ENCODE results near the gene STK32B.

The STK32B gene

GRCh38 chr4:5455003-5455585 is 403.8 kb downstream of the STK32B start:
- Histone ChIP-seq H3K27me3 (ENCODE audit: control insufficient read depth in 1 of 2, insufficient read depth in 2 of 2, low read length in 2 of 2) (no peaks in the 10 kb centered on the region), H3K4me1 (ENCODE audit: control insufficient read depth in 1 of 2, insufficient read depth in 2 of 2, low read length in 2 of 2) (no peaks in the 10 kb centered on the region)

GRCh38 chr4:5456296-5456845 is 405.1 kb downstream of the STK32B start:
- H3K9ac ChIP-seq (ENCODE audit: low read depth in 1 of 2, low read length in 2 of 2) = no peak overlapping the region
- H3K4me1 ChIP-seq (ENCODE audit: control insufficient read depth in 1 of 2, insufficient read depth in 2 of 2, low read length in 2 of 2) = no peaks in the 10 kb centered on the region

More at GRCh38 chr4:5455003-5455585, 403.8 kb downstream of the STK32B start:
- H3K4me3 ChIP-seq (ENCODE audit: low read depth in 1 of 2, low read length in 2 of 2) = no peak overlapping the region
- H3K9ac ChIP-seq (ENCODE audit: low read depth in 1 of 2, low read length in 2 of 2) = no peak overlapping the region
- no peak overlapping the region for H3K27ac ChIP-seq (ENCODE audit: low read depth, low read length)
- H3K36me3 ChIP-seq (ENCODE audit: control insufficient read depth in 1 of 2, insufficient read depth in 2 of 2, low read length in 2 of 2) = no peaks in the 10 kb centered on the region
- H3K9me3 ChIP-seq (ENCODE audit: control insufficient read depth in 1 of 2, low read length in 2 of 2) = no peaks in the 10 kb centered on the region

DNA sequence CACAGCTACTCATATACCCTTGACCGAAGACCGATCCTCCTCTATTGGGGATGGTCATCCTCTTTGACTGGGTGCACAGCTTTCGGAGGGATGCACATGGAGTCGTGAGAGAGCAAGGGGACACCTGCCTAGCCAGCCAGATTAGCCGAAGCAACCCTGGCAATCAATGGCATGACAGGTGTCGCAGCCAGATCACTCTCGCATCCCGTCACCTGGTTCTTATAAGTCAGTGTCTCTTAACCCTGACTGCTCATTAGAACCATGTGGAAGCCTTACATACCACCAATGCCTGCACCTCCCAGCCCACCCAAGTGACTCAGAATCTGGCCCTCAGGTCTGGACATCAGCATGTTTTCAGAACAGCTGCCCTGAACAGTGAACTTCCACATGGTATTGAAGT is 407.4 kb downstream of the STK32B start:
- Histone ChIP-seq H3K4me3 (ENCODE audit: low read depth in 1 of 2, low read length in 2 of 2) (no peak overlapping the region), H3K9me3 (ENCODE audit: control insufficient read depth in 1 of 2, low read length in 2 of 2) (no peaks in the 10 kb centered on the region), H3K27me3 (ENCODE audit: control insufficient read depth in 1 of 2, insufficient read depth in 2 of 2, low read length in 2 of 2) (no peaks in the 10 kb centered on the region), H3K27ac (ENCODE audit: low read depth, low read length) (no peak overlapping the region), H3K9ac (ENCODE audit: low read depth in 1 of 2, low read length in 2 of 2) (no peak overlapping the region), H3K4me1 (ENCODE audit: control insufficient read depth in 1 of 2, insufficient read depth in 2 of 2, low read length in 2 of 2) (no peaks in the 10 kb centered on the region), H3K36me3 (ENCODE audit: control insufficient read depth in 1 of 2, insufficient read depth in 2 of 2, low read length in 2 of 2) (no peaks in the 10 kb centered on the region)

More at GRCh38 chr4:5456296-5456845, 405.1 kb downstream of the STK32B start:
- Histone ChIP-seq H3K27me3 (ENCODE audit: control insufficient read depth in 1 of 2, insufficient read depth in 2 of 2, low read length in 2 of 2) (no peaks in the 10 kb centered on the region), H3K4me3 (ENCODE audit: low read depth in 1 of 2, low read length in 2 of 2) (no peak overlapping the region), H3K27ac (ENCODE audit: low read depth, low read length) (no peak overlapping the region), H3K36me3 (ENCODE audit: control insufficient read depth in 1 of 2, insufficient read depth in 2 of 2, low read length in 2 of 2) (no peaks in the 10 kb centered on the region), H3K9me3 (ENCODE audit: control insufficient read depth in 1 of 2, low read length in 2 of 2) (no peaks in the 10 kb centered on the region)

DNA sequence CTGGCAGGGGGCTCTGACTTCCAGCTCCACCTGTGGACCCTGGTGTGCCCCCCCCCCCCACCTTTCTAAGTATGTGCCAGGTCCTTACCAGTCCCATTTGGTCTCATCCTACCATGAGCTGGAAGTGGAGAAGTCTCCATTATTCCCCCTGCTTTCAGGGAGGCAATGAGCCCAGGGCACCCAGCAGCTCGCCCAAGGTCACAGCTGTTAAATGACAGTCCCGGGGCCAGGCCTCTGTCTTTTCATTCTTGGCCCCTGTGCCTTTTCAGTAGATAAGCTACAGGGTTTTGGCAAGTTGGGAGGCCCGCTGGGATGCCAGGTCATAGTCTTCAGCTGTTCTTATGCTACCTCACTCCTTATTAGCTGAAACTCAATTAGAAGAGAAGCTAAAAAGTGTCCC is 408.0 kb downstream of the STK32B start:
- no peaks in the 10 kb centered on the region for H3K36me3 ChIP-seq (ENCODE audit: control insufficient read depth in 1 of 2, insufficient read depth in 2 of 2, low read length in 2 of 2)
- H3K4me3 ChIP-seq (ENCODE audit: low read depth in 1 of 2, low read length in 2 of 2) = no peak overlapping the region
- H3K4me1 ChIP-seq (ENCODE audit: control insufficient read depth in 1 of 2, insufficient read depth in 2 of 2, low read length in 2 of 2) = no peaks in the 10 kb centered on the region
- H3K27ac ChIP-seq (ENCODE audit: low read depth, low read length) = no peak overlapping the region
- no peaks in the 10 kb centered on the region for H3K9me3 ChIP-seq (ENCODE audit: control insufficient read depth in 1 of 2, low read length in 2 of 2)
- H3K9ac ChIP-seq (ENCODE audit: low read depth in 1 of 2, low read length in 2 of 2) = no peak overlapping the region
- no peaks in the 10 kb centered on the region for H3K27me3 ChIP-seq (ENCODE audit: control insufficient read depth in 1 of 2, insufficient read depth in 2 of 2, low read length in 2 of 2)

GRCh38 chr4:5460106-5460801 is 409.0 kb downstream of the STK32B start:
- Histone ChIP-seq H3K4me1 (ENCODE audit: control insufficient read depth in 1 of 2, insufficient read depth in 2 of 2, low read length in 2 of 2) (no peaks in the 10 kb centered on the region), H3K27ac (ENCODE audit: low read depth, low read length) (no peak overlapping the region), H3K36me3 (ENCODE audit: control insufficient read depth in 1 of 2, insufficient read depth in 2 of 2, low read length in 2 of 2) (no peaks in the 10 kb centered on the region), H3K27me3 (ENCODE audit: control insufficient read depth in 1 of 2, insufficient read depth in 2 of 2, low read length in 2 of 2) (no peaks in the 10 kb centered on the region), H3K9me3 (ENCODE audit: control insufficient read depth in 1 of 2, low read length in 2 of 2) (no peaks in the 10 kb centered on the region), H3K9ac (ENCODE audit: low read depth in 1 of 2, low read length in 2 of 2) (no peak overlapping the region), H3K4me3 (ENCODE audit: low read depth in 1 of 2, low read length in 2 of 2) (no peak overlapping the region)

GRCh38 chr4:5461477-5461876 is 410.2 kb downstream of the STK32B start:
- Histone ChIP-seq H3K9ac (ENCODE audit: low read depth in 1 of 2, low read length in 2 of 2) (no peak overlapping the region), H3K27ac (ENCODE audit: low read depth, low read length) (no peak overlapping the region), H3K36me3 (ENCODE audit: control insufficient read depth in 1 of 2, insufficient read depth in 2 of 2, low read length in 2 of 2) (no peaks in the 10 kb centered on the region), H3K9me3 (ENCODE audit: control insufficient read depth in 1 of 2, low read length in 2 of 2) (no peaks in the 10 kb centered on the region), H3K4me1 (ENCODE audit: control insufficient read depth in 1 of 2, insufficient read depth in 2 of 2, low read length in 2 of 2) (no peaks in the 10 kb centered on the region), H3K27me3 (ENCODE audit: control insufficient read depth in 1 of 2, insufficient read depth in 2 of 2, low read length in 2 of 2) (no peaks in the 10 kb centered on the region), H3K4me3 (ENCODE audit: low read depth in 1 of 2, low read length in 2 of 2) (no peak overlapping the region)

- Histone ChIP-seq H3K4me1 (ENCODE audit: control insufficient read depth in 1 of 2, insufficient read depth in 2 of 2, low read length in 2 of 2) (no peaks in the 10 kb centered on the region), H3K36me3 (ENCODE audit: control insufficient read depth in 1 of 2, insufficient read depth in 2 of 2, low read length in 2 of 2) (no peaks in the 10 kb centered on the region), H3K4me3 (ENCODE audit: low read depth in 1 of 2, low read length in 2 of 2) (no peak overlapping the region), H3K9ac (ENCODE audit: low read depth in 1 of 2, low read length in 2 of 2) (no peak overlapping the region), H3K9me3 (ENCODE audit: control insufficient read depth in 1 of 2, low read length in 2 of 2) (no peaks in the 10 kb centered on the region), H3K27me3 (ENCODE audit: control insufficient read depth in 1 of 2, insufficient read depth in 2 of 2, low read length in 2 of 2) (no peaks in the 10 kb centered on the region), H3K27ac (ENCODE audit: low read depth, low read length) (no peak overlapping the region)
Observed at GRCh38 chr4:5462254-5462835, 411.1 kb downstream of the STK32B start.

DNA sequence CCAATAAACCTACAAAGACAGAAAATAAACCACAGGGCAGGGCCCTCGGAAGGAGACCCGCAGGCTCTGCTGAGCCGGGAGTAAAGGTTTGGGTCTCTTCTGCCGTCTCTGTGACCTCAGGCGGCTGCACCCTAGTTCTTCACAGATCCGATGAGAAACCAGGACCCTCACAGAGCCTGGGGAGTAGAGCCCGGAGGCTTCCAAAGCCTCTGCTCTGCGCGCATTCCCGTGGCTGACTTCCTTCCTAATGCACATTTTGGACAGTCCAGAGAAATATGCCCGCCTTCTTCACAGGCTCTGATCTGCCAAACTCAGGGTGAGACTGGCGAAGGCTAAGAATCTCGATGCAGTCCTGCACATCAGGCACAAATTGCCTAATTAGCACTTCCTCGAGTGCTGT is 411.6 kb downstream of the STK32B start:
- Histone ChIP-seq H3K27ac (ENCODE audit: low read depth, low read length) (no peak overlapping the region), H3K27me3 (ENCODE audit: control insufficient read depth in 1 of 2, insufficient read depth in 2 of 2, low read length in 2 of 2) (no peaks in the 10 kb centered on the region), H3K9ac (ENCODE audit: low read depth in 1 of 2, low read length in 2 of 2) (no peak overlapping the region), H3K36me3 (ENCODE audit: control insufficient read depth in 1 of 2, insufficient read depth in 2 of 2, low read length in 2 of 2) (no peaks in the 10 kb centered on the region), H3K9me3 (ENCODE audit: control insufficient read depth in 1 of 2, low read length in 2 of 2) (no peaks in the 10 kb centered on the region), H3K4me3 (ENCODE audit: low read depth in 1 of 2, low read length in 2 of 2) (no peak overlapping the region), H3K4me1 (ENCODE audit: control insufficient read depth in 1 of 2, insufficient read depth in 2 of 2, low read length in 2 of 2) (no peaks in the 10 kb centered on the region)

DNA sequence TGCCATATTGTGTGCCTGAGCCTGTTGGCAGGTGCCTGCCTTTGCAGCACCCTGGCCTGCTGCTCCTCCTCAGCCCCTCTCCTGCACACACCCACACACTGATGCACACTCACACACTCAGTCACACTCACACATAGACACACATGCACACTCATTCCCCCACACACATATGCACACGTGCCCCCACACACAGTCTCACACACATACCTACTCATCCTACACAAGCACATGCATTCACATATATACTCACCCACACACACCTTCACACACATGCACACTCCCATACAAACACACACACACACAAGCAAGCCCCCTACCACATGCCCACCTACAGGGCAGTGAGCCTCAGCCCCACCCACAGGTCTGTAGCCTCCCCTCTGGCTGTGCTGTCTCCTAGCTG is 412.1 kb downstream of the STK32B start:
- Histone ChIP-seq H3K27ac (ENCODE audit: low read depth, low read length) (no peak overlapping the region), H3K27me3 (ENCODE audit: control insufficient read depth in 1 of 2, insufficient read depth in 2 of 2, low read length in 2 of 2) (no peaks in the 10 kb centered on the region), H3K4me1 (ENCODE audit: control insufficient read depth in 1 of 2, insufficient read depth in 2 of 2, low read length in 2 of 2) (no peaks in the 10 kb centered on the region), H3K4me3 (ENCODE audit: low read depth in 1 of 2, low read length in 2 of 2) (no peak overlapping the region), H3K9ac (ENCODE audit: low read depth in 1 of 2, low read length in 2 of 2) (no peak overlapping the region), H3K36me3 (ENCODE audit: control insufficient read depth in 1 of 2, insufficient read depth in 2 of 2, low read length in 2 of 2) (no peaks in the 10 kb centered on the region), H3K9me3 (ENCODE audit: control insufficient read depth in 1 of 2, low read length in 2 of 2) (no peaks in the 10 kb centered on the region)

DNA sequence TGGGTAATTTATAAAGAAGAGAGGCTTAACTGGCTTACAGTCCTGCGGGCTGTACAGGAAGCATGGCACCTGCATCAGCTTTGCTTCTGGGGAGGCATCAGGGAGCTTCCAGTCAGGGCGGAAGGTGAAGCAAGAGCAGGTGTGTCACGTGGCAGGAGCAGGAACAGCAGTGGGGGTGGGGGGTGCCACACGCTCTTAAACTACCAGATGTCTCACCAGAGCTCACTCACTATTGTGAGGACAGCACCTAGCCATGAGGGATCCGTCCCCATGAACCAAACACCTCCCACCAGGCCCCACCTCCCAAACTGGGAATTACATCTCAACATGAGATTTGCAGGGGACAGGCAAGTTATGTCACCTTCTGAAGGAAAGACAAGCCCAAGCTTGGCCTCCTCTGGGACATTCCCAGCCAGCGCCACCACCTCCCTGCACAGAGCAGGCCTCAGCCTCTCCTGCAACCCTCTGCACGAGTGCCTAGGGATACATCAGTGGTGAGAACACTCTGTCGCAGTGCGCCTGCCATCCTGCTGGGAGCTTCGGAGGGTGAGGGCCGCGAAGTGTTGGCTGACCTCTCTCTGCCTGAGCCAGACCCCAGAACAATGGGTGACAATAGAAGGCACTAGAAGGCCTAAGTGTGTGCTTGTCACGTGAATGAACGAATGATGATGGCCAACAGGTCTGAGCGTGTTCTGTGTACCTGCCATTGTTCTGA is 412.8 kb downstream of the STK32B start:
- H3K9me3 ChIP-seq (ENCODE audit: control insufficient read depth in 1 of 2, low read length in 2 of 2) = no peaks in the 10 kb centered on the region
- no peak overlapping the region for H3K9ac ChIP-seq (ENCODE audit: low read depth in 1 of 2, low read length in 2 of 2)
- no peaks in the 10 kb centered on the region for H3K4me1 ChIP-seq (ENCODE audit: control insufficient read depth in 1 of 2, insufficient read depth in 2 of 2, low read length in 2 of 2)
- no peak overlapping the region for H3K4me3 ChIP-seq (ENCODE audit: low read depth in 1 of 2, low read length in 2 of 2)
- H3K27ac ChIP-seq (ENCODE audit: low read depth, low read length) = no peak overlapping the region
- no peaks in the 10 kb centered on the region for H3K27me3 ChIP-seq (ENCODE audit: control insufficient read depth in 1 of 2, insufficient read depth in 2 of 2, low read length in 2 of 2)
- no peaks in the 10 kb centered on the region for H3K36me3 ChIP-seq (ENCODE audit: control insufficient read depth in 1 of 2, insufficient read depth in 2 of 2, low read length in 2 of 2)

All from duodenal mucosa (tissue), 2 donors.